Measurements from ENCODE around the gene SLC9A1. TPM values are rescaled to one million over a fixed set of nuclear protein-coding genes. Genes with fewer than 3 reads are reported as not detected.

The SLC9A1 gene
- total RNA-seq, 1 experiment from 2014 or later: 27.5 TPM

DNA sequence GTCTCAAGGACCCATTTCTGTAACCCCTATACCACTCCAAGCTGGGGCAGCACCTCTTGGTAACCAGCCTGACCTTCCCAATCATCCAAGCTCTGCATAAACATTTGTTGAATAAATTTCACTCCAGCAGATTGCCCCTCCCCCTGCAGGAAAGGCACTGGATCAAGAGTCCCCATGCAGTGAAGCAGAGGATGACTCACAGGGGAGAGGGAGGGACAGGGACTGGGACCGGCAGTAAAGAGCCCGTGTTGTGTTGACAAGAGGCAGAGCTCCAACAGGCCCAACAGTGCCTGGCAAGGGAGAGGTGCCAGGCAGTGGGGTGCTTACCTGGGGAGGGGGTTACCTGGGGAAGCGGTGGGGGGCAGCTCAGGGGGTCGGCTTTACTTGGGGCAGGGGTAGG is 32.3 kb downstream of the SLC9A1 start:
- Histone ChIP-seq H3K4me1 (replicated peaks; ENCODE audit: insufficient read depth) (peaks cover 21% of the 10 kb centered on the region), H3F3A (ENCODE audit: insufficient read depth, low read depth) (no peaks in the 10 kb centered on the region; the same call in 1 of the 2 replicates), H3K9me2 (ENCODE audit: insufficient read depth) (no peaks in the 10 kb centered on the region), H3K4me3 (no peak overlapping the region), H3K27me3 (ENCODE audit: insufficient read depth, low read depth) (no peaks in the 10 kb centered on the region), H3K79me2 (ENCODE audit: low read depth) (no peaks in the 10 kb centered on the region), H3K9me3 (ENCODE audit: insufficient read depth, low read depth) (no peaks in the 10 kb centered on the region), H3K36me3 (ENCODE audit: low read depth) (no peaks in the 10 kb centered on the region), H2AFZ (no peak overlapping the region), H3K27ac (peak overlapping the region; percentile 50; the same call in 1 of the 2 replicates), H3K4me2 (peak overlapping the region; percentile 35), H4K20me1 (ENCODE audit: insufficient read depth) (no peaks in the 10 kb centered on the region)
- ChIA-PET CTCF (interaction anchor here (0.5 to 0.6 kb wide), 2 partner anchors 67 to 256 kb away, joined by 3 read pairs; no protein-coding TSS in a partner anchor), POLR2A (ENCODE audit: unreplicated experiment) (no interaction called here)
- intact Hi-C loops (cut with micrococcal nuclease; ENCODE audit: unreplicated experiment): no loop called here
- DNase-seq: peak; percentile 67 to 75
- TF ChIP-seq EZH2 (IDR thresholded peaks at IDR 0.05; ENCODE audit: low read depth): no peak
- TF ChIP-seq, protein P1, sequence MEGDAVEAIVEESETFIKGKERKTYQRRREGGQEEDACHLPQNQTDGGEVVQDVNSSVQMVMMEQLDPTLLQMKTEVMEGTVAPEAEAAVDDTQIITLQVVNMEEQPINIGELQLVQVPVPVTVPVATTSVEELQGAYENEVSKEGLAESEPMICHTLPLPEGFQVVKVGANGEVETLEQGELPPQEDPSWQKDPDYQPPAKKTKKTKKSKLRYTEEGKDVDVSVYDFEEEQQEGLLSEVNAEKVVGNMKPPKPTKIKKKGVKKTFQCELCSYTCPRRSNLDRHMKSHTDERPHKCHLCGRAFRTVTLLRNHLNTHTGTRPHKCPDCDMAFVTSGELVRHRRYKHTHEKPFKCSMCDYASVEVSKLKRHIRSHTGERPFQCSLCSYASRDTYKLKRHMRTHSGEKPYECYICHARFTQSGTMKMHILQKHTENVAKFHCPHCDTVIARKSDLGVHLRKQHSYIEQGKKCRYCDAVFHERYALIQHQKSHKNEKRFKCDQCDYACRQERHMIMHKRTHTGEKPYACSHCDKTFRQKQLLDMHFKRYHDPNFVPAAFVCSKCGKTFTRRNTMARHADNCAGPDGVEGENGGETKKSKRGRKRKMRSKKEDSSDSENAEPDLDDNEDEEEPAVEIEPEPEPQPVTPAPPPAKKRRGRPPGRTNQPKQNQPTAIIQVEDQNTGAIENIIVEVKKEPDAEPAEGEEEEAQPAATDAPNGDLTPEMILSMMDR (conservative IDR thresholded peaks at IDR 0.05): no peak
- no TSS peak for BruUV-seq (replicated peaks)

DNA sequence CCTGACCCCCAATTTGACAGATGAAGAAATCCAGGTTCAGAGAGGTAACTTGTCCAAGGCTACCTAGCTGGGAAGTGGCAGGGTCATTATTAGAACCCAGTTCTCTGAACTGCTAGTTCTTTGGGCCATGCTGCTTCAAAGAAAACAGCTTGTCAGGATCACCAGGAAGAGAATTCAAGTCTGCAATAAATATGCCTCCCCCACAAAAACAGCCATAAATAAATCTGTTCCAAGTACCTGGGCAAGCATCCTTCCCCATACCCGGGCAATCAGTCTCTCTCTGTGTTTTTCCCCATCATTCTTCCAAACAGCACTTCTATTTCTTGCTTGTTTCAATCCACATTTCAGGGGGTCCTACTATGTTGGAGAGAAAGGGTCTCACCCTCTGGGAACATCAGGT is 34.1 kb downstream of the SLC9A1 start:
- no peak overlapping the region for H3K4me2 ChIP-seq
- no peak overlapping the region for H3K4me3 ChIP-seq
- POLR2A ChIA-PET (ENCODE audit: unreplicated experiment): no interaction called here
- H3K9me3 ChIP-seq (ENCODE audit: insufficient read depth, low read depth): no peaks in the 10 kb centered on the region
- H3K36me3 ChIP-seq (ENCODE audit: low read depth): no peaks in the 10 kb centered on the region
- DNase-seq: no peak
- no TSS peak for BruUV-seq (replicated peaks)
- H2AFZ ChIP-seq: no peak overlapping the region
- TF ChIP-seq EZH2 (IDR thresholded peaks at IDR 0.05; ENCODE audit: low read depth): no peak
- TF ChIP-seq, protein P1 (conservative IDR thresholded peaks at IDR 0.05): no peak
- H3K27me3 ChIP-seq (ENCODE audit: insufficient read depth, low read depth): no peaks in the 10 kb centered on the region
- CTCF ChIA-PET: interaction anchor here (1.6 kb wide), 1 partner anchor 34 kb away, joined by 4 read pairs; the partner anchor contains the start of gene SLC9A1
- no peaks in the 10 kb centered on the region; the same call in 1 of the 2 replicates for H3F3A ChIP-seq (ENCODE audit: insufficient read depth, low read depth)
- peaks cover 21% of the 10 kb centered on the region for H3K4me1 ChIP-seq (replicated peaks; ENCODE audit: insufficient read depth)
- no peaks in the 10 kb centered on the region for H3K79me2 ChIP-seq (ENCODE audit: low read depth)
- H4K20me1 ChIP-seq (ENCODE audit: insufficient read depth): no peaks in the 10 kb centered on the region
- H3K27ac ChIP-seq: no peak overlapping the region
- H3K9me2 ChIP-seq (ENCODE audit: insufficient read depth): no peaks in the 10 kb centered on the region
- intact Hi-C loops (cut with micrococcal nuclease; ENCODE audit: unreplicated experiment): no loop called here

DNA sequence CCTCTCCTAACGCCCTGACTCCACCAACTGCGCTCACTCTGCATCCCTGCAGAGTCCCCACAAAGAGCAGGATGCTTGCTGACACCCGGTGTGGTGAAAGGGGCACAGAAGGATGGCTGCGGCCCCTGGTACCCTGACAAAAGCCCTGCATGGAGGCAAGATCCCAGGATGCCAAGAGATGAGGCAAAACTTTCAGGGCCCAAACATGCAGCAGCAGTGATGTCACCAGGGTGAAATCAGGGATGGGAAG is 36.6 kb downstream of the SLC9A1 start:
- peaks cover 21% of the 10 kb centered on the region for H3K4me1 ChIP-seq (replicated peaks; ENCODE audit: insufficient read depth)
- no peak for TF ChIP-seq EZH2 (IDR thresholded peaks at IDR 0.05; ENCODE audit: low read depth)
- TF ChIP-seq, protein P1 (conservative IDR thresholded peaks at IDR 0.05): no peak
- ChIA-PET CTCF (interaction anchor here (0.7 kb wide), 1 partner anchor 36 kb away, joined by 3 read pairs; the partner anchor contains the start of gene SLC9A1), POLR2A (ENCODE audit: unreplicated experiment) (no interaction called here)
- no peaks in the 10 kb centered on the region; the same call in 1 of the 2 replicates for H3F3A ChIP-seq (ENCODE audit: insufficient read depth, low read depth)
- H3K27ac ChIP-seq: no peak overlapping the region
- no peaks in the 10 kb centered on the region for H3K27me3 ChIP-seq (ENCODE audit: insufficient read depth, low read depth)
- no peak overlapping the region for H3K4me2 ChIP-seq
- no peaks in the 10 kb centered on the region for H3K9me3 ChIP-seq (ENCODE audit: insufficient read depth, low read depth)
- H2AFZ ChIP-seq: no peak overlapping the region
- no peaks in the 10 kb centered on the region for H3K79me2 ChIP-seq (ENCODE audit: low read depth)
- intact Hi-C loops (cut with micrococcal nuclease; ENCODE audit: unreplicated experiment): no loop called here
- no peak for DNase-seq
- H4K20me1 ChIP-seq (ENCODE audit: insufficient read depth): no peaks in the 10 kb centered on the region
- H3K36me3 ChIP-seq (ENCODE audit: low read depth): no peaks in the 10 kb centered on the region
- no peak overlapping the region for H3K4me3 ChIP-seq
- no TSS peak for BruUV-seq (replicated peaks)
- H3K9me2 ChIP-seq (ENCODE audit: insufficient read depth): no peaks in the 10 kb centered on the region
